ENCODE results near the gene SMAD7.

SMAD7 gene

GRCh38 chr18:48929212-48929612 is 21.6 kb downstream of the SMAD7 start:
- DNase-seq = no peak

- DNase-seq = peak; percentile 79
Measured at GRCh38 chr18:48928787-48929186, 22.0 kb downstream of the SMAD7 start.

GRCh38 chr18:48927286-48928080 is 23.3 kb downstream of the SMAD7 start:
- no peak for DNase-seq

- peak; percentile 70 for DNase-seq
Measured at GRCh38 chr18:48926420-48926857, 24.3 kb downstream of the SMAD7 start.

DNA sequence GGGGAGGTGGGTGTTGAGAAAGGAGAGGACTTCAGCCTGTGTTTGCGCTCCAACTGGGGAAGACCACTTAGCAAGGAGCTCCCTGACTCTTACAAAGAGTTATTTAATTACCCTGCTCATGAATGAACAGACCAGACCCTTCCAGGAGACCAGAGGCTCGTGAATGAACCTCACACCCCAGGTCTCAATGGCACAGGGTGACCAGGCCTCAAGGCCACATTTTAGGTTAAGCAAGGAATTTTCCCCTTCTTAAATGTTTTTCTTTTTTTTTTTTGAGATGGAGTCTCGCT is 25.3 kb downstream of the SMAD7 start:
- DNase-seq = no peak

- no peak for DNase-seq
Measured at GRCh38 chr18:48924630-48925490, 25.9 kb downstream of the SMAD7 start.

GRCh38 chr18:48923746-48924629 is 26.8 kb downstream of the SMAD7 start:
- no peak for DNase-seq

DNA sequence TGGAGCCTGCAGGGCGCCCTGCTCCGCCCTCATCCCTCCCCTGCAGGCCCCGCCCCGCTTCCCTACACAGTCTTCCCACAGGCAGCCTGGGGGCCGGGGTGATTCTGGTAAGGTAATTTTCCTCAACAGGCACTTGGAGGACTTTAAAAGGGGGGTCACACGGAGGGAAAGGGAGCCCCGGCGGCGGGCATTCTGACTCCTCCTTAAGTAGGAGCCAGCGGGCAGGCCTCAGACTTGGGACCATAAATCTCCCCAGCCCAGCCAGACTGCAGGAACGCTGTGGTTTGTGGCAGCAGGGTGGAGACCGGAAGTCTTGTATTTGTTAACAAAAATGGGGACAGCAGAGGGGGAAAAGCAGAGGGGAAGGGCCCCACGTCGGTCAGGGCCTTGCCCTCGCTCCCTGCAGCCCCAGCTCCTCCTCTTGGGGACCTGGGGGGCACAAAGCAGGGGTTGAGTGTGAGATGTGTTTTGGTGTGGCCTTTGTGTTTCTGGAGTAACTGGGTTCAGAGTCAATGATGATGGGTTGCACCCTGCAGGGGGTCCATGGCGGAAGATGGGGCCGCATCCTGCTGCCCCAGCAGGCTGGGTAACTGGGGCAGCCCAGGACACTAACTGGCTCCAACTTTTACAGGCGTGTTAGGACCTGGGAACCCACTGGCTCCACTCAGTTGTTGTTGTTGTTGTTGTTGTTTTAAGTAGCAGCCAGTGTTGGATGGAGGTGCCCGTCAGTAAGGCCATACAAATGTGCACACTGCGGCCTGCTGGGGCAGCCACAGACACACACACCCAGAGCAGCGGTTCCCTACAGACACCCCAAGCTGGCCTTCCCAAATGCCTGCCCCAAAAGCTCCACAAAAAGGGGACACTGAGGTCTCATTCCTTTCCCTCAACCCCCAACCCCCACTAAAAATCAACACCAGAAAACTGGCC is 27.7 kb downstream of the SMAD7 start:
- no peak for DNase-seq

- DNase-seq = no peak
Measured at GRCh38 chr18:48922226-48922800, 28.5 kb downstream of the SMAD7 start.

DNA sequence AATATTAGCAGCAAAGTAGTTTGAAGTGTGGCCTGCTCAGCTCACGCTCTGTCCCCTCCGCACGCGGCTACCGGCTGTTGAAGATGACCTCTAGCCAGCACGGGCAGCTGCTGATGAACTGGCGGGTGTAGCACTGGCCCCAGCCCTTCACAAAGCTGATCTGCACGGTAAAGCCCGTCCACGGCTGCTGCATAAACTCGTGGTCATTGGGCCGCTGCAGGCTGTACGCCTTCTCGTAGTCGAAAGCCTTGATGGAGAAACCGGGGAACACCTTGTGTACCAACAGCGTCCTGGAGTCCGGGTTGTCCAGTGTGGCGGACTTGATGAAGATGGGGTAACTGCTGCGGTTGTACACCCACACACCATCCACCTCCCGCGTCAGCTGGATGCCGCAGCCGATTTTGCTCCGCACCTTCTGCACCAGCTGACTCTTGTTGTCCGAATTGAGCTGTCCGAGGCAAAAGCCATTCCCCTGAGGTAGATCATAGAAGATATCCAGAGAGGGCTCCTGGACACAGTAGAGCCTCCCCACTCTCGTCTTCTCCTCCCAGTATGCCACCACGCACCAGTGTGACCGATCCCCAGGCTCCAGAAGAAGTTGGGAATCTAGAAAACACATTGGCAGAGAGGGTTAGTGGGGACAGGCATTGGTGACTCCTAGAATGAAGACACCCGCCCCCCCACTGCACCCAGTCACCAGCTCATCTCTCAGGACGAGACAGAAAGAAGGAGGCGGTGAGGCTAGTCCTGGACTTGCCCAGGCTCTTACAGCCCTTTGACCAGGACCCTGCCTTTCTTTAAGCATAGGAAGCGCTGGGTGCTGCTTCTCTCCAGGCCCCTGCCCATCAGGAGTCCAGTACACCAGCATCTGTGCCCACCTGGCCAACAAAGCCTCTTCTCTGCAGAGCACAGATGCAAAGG is 29.2 kb downstream of the SMAD7 start:
- no peak for DNase-seq

- DNase-seq = no peak
Measured at GRCh38 chr18:48920408-48921038, 30.2 kb downstream of the SMAD7 start.

- DNase-seq = no peak
Measured at GRCh38 chr18:48919547-48919946, 31.2 kb downstream of the SMAD7 start.

DNA sequence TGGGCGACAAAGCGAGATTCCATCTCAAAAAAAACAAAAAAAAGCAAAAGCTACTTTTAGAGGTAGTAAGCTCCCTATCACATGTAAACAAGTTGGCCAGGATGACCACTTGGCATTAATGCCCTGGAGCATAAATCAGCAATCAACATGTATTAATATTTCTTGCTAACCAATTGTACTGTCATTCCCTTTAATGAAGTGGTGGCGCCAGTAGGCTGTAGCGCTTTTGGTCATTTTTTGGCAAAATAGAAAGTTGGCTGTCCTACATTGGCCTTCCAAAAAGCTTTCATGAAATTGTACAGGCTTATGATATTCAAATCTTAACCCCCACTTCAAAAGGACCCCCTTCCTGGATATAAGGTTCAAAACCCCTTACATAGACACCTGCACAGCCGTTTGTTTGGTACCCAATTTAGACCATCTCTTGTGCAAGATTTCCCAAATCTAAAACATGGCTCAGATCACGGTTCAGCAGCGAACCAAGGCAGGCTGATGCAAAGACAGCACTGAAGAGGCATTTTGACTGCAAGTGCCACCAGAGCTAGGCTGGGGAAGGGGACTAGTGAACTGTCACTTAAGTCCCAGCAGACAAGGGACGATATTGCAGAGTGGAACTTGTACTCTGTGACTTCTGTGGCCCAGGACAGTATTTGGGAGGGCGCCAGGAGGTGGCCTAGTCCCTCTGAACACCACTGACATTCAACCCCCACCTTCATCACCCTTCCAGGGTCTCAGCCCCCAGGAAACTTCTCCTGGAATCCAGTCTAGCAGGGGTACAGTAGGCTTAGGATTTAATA is 31.9 kb downstream of the SMAD7 start:
- no peak for DNase-seq

DNA sequence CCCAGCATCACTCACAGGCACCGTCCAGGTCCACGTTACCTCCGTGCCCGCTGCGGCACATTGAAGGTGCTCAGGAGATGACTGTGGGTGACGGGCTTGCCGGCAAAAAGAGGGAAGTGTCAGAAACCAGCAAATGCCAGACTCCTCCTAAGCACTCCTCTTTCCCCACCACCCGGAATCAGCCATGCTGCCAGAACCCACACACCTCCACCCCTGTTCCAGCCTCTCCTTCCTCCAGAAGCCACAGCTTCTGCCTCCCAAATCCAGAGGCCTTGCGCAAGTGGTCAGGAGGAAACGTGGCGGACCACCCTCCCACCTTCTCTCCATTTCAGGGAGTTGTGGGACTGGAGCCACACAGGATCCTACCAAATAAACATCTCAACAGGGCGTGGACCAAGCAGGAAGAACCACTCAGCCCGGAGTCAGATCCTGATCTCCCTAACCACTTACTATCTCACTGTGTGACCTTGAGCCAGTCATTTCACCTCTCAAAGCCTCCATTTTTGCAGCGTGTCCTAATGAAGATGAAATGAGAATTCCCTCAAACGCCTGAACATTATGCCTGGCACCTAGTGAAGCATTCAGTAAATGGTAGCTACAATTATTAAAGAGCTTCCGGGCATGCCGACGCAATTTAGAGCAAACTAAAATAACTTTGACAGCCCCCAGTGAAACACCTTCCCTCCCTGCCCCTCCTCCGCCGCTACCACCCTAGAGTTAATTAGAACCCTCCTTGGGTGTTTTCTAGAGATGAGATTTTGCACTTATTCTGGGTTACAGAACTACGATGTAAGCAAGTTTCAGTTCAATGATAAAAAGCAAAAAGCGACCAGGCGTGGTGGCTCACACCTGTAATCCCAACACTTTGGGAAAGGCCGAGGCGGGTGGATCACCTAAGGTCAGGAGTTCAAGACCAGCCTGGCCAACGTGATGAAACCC is 32.9 kb downstream of the SMAD7 start:
- no peak for DNase-seq

- DNase-seq = no peak
Measured at GRCh38 chr18:48915626-48916425, 34.9 kb downstream of the SMAD7 start.

GRCh38 chr18:48914581-48915251 is 36.0 kb downstream of the SMAD7 start:
- no peak for DNase-seq

GRCh38 chr18:48913775-48914174 is 37.0 kb downstream of the SMAD7 start:
- DNase-seq = no peak

All from SHP77 treated with DMSO at 0.1 percent for 48 hours (cell line).